Esophagus (tissue), 2 donors: ENCODE data around the gene SERGEF. TPM values are rescaled to one million over a fixed set of nuclear protein-coding genes. Genes with fewer than 3 reads are reported as not detected.

Experiments
- H3K27ac ChIP-seq, 2 donors: one replicate each; pipeline ENCODE4 v1.5.1; 2013; ENCODE audit warnings: low read depth in 2 of 2, mild to moderate bottlenecking in 2 of 2, inconsistent platforms in 1 of 2, low read length in 1 of 2, moderate library complexity in 1 of 2
- H3K27me3 ChIP-seq, 2 donors: one replicate each; pipeline ENCODE4 v1.6.1; 2013; ENCODE audit warnings: low read length in 2 of 2, control low read depth in 1 of 2, mild to moderate bottlenecking in 1 of 2; ENCODE audit not compliant: insufficient read depth in 2 of 2, control insufficient read depth in 1 of 2
- H3K36me3 ChIP-seq, 2 donors: one replicate each; pipeline ENCODE4 v1.6.1; 2013; ENCODE audit warnings: low read length in 1 of 2; ENCODE audit not compliant: control insufficient read depth in 2 of 2, insufficient read depth in 2 of 2
- H3K4me1 ChIP-seq, 2 donors: one replicate each; pipeline ENCODE4 v1.6.1; 2013; ENCODE audit warnings: low read length in 1 of 2; ENCODE audit not compliant: control insufficient read depth in 2 of 2, insufficient read depth in 2 of 2
- H3K4me3 ChIP-seq, 2 donors: one replicate each; pipeline ENCODE4 v1.5.1; 2013; ENCODE audit warnings: low read length in 2 of 2, mild to moderate bottlenecking in 2 of 2, low read depth in 1 of 2, moderate library complexity in 1 of 2
- H3K9me3 ChIP-seq, 2 donors: one replicate each; pipeline ENCODE4 v1.6.1; 2013; ENCODE audit warnings: mild to moderate bottlenecking in 2 of 2, low read depth in 1 of 2, low read length in 1 of 2, moderate library complexity in 1 of 2; ENCODE audit not compliant: control insufficient read depth in 2 of 2, insufficient read depth in 1 of 2
- WGBS, 2 donors: extraction: QIAGEN DNeasy Blood & Tissue Kit; methylation state at CpG; one replicate each; pipeline ENCODE4 v1.1.7; 2013; 5-methylcytosine and 5-hydroxymethylcytosine counted together
- polyA plus RNA-seq, 2 donors: library from polyadenylated mRNA; stranded (reverse); fragments of 200-250 nt; gene quantifications; one replicate each; pipeline ENCODE4 v1.2.3, GENCODE V29; 2013
- donor health status: healthy with polysubstance abuse.
- donor health status: Bipolar disorder and iron deficiency.

The SERGEF gene
- polyA plus RNA-seq, 2 donors = 17.2 to 39.3 TPM

- no peak overlapping the region for H3K27ac ChIP-seq
- peaks cover 0 to 10% of the 10 kb centered on the region in 2 donors for H3K4me1 ChIP-seq
- no peaks in the 10 kb centered on the region for H3K27me3 ChIP-seq
- peaks cover 4 to 5% of the 10 kb centered on the region in 2 donors for H3K36me3 ChIP-seq
- no peaks in the 10 kb centered on the region for H3K9me3 ChIP-seq
- H3K4me3 ChIP-seq = no peak overlapping the region
- WGBS, 2 donors = 66 to 80% methylated on average over 2 of the region's 2 CpGs
Measured at GRCh38 chr11:17958446-17958845, 54.4 kb downstream of the SERGEF start.

- peaks cover 4 to 6% of the 10 kb centered on the region in 2 donors for H3K36me3 ChIP-seq
- WGBS, 2 donors = 62 to 74% methylated on average over 5 of the region's 5 CpGs
Measured at GRCh38 chr11:17954395-17955252, 58.2 kb downstream of the SERGEF start.

GRCh38 chr11:17952487-17952886 lies 60.4 kb downstream of the SERGEF start:
- Histone ChIP-seq H3K27ac (no peak overlapping the region), H3K4me3 (no peak overlapping the region), H3K9me3 (no peaks in the 10 kb centered on the region), H3K36me3 (peaks cover 1 to 4% of the 10 kb centered on the region in 2 donors), H3K4me1 (peaks cover 0 to 14% of the 10 kb centered on the region in 2 donors), H3K27me3 (no peaks in the 10 kb centered on the region)
- 75 to 81% methylated on average over 4 of the region's 4 CpGs for whole genome bisulfite sequencing, 2 donors

More at GRCh38 chr11:17954395-17955252, 58.2 kb downstream of the SERGEF start:
- H3K4me1 ChIP-seq = peaks cover 0 to 13% of the 10 kb centered on the region in 2 donors
- H3K9me3 ChIP-seq = no peaks in the 10 kb centered on the region
- H3K4me3 ChIP-seq = no peak overlapping the region
- no peak overlapping the region for H3K27ac ChIP-seq
- H3K27me3 ChIP-seq = no peaks in the 10 kb centered on the region

- no peaks in the 10 kb centered on the region for H3K9me3 ChIP-seq
- H3K4me1 ChIP-seq = peaks cover 0 to 14% of the 10 kb centered on the region in 2 donors
- H3K27ac ChIP-seq = no peak overlapping the region
- peaks cover 1 to 4% of the 10 kb centered on the region in 2 donors for H3K36me3 ChIP-seq
- WGBS, 2 donors = 88 to 89% methylated on average over 3 of the region's 3 CpGs
- H3K4me3 ChIP-seq = no peak overlapping the region
- no peaks in the 10 kb centered on the region for H3K27me3 ChIP-seq
Measured at GRCh38 chr11:17951685-17952388, 61.0 kb downstream of the SERGEF start.

GRCh38 chr11:17950644-17951043 lies 62.2 kb downstream of the SERGEF start:
- Histone ChIP-seq H3K9me3 (no peaks in the 10 kb centered on the region), H3K4me1 (peaks cover 0 to 13% of the 10 kb centered on the region in 2 donors), H3K4me3 (no peak overlapping the region), H3K27ac (no peak overlapping the region), H3K36me3 (peaks cover 1 to 4% of the 10 kb centered on the region in 2 donors), H3K27me3 (no peaks in the 10 kb centered on the region)
- 94 to 96% methylated on average over 1 of the region's 1 CpG for WGBS, 2 donors

DNA sequence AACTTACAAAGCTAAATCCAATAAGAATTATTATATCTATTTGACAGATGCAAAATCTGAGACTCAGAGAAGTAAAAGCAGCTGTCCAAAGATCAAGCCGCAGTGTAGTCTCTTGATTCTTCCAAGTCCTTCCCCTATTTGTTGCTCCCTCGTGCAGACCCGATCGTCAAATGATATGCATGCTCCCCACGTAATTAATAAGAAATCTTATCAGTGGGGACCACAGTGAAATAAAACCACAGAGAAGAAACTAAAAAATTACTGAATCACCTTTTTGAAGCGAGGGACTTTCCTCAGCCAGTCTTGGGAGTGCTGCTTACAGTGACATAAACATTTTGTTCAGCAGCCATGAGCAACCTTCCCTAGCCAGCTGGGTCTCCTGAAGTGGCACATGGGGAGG lies 64.6 kb downstream of the SERGEF start:
- no peaks in the 10 kb centered on the region for H3K9me3 ChIP-seq
- H3K27me3 ChIP-seq = no peaks in the 10 kb centered on the region
- H3K36me3 ChIP-seq = peaks cover 0 to 1% of the 10 kb centered on the region in 2 donors
- H3K4me3 ChIP-seq = no peak overlapping the region
- WGBS, 2 donors = 88 to 90% methylated on average over 6 of the region's 6 CpGs
- H3K27ac ChIP-seq = no peak overlapping the region
- H3K4me1 ChIP-seq = peaks cover 0 to 4% of the 10 kb centered on the region in 2 donors

GRCh38 chr11:17939542-17939941 lies 73.3 kb downstream of the SERGEF start:
- Histone ChIP-seq H3K4me1 (no peaks in the 10 kb centered on the region), H3K27ac (no peak overlapping the region), H3K27me3 (no peaks in the 10 kb centered on the region), H3K4me3 (no peak overlapping the region), H3K9me3 (no peaks in the 10 kb centered on the region), H3K36me3 (no peaks in the 10 kb centered on the region)
- WGBS, 2 donors = 71 to 76% methylated on average over 1 of the region's 1 CpG

DNA sequence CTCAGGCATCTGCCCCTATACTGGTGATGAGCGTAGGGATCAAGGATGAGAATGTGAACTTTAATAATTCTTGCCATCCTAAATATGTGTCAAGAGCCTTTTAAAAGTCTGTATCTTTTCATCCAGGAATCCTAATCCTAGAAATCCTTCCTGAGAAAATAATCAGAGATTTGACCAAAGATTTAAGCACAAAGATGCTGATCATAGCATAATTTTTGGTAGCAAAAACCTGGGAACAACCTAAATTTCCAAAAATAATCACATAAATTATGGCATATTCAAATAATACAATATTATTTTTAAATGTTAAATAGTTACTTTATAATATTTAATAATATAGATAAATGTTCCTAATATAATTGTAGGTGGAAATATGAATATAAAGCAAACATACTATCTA lies 76.1 kb downstream of the SERGEF start:
- Histone ChIP-seq H3K4me3 (no peak overlapping the region), H3K36me3 (no peaks in the 10 kb centered on the region), H3K27ac (no peak overlapping the region), H3K4me1 (no peaks in the 10 kb centered on the region), H3K9me3 (no peaks in the 10 kb centered on the region), H3K27me3 (no peaks in the 10 kb centered on the region)
- WGBS, 2 donors = 97 to 100% methylated on average over 1 of the region's 1 CpG

DNA sequence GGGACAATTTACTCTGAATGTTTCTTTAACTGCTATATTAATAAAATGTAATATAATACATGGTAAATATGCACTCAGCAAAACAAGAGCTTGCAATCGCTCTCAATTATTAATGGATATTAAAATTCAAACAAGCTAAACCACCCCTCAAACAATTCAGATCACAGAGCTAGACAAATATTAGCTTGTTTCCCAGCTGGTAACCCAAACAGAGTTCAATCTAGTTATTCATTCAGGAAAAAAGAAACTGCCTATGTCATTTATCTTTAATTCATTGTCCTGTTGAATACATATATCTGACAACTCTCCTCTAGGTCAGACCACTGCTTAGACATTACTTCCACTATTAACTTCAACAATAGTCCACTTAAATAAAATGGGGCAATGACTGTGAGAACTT lies 78.7 kb downstream of the SERGEF start:
- WGBS, 2 donors = 83 to 93% methylated on average over 1 of the region's 1 CpG
- no peaks in the 10 kb centered on the region for H3K36me3 ChIP-seq
- no peak overlapping the region for H3K27ac ChIP-seq
- H3K4me1 ChIP-seq = no peaks in the 10 kb centered on the region
- H3K9me3 ChIP-seq = no peaks in the 10 kb centered on the region
- no peaks in the 10 kb centered on the region for H3K27me3 ChIP-seq
- no peak overlapping the region for H3K4me3 ChIP-seq
